Gastroesophageal sphincter (tissue), 4 donors: Measurements from ENCODE around the gene TMEM117. TPM values are rescaled to one million over a fixed set of nuclear protein-coding genes. Genes with fewer than 3 reads are reported as not detected.

ENCODE experiments used
- ATAC-seq: fragments of 150-250 bp; one replicate; pipeline ENCODE4 v1.9.1; 2016; ENCODE audit warnings: mild to moderate bottlenecking, moderate library complexity
- H3K27ac ChIP-seq, 4 donors: fragments of 200-600 bp; sonication (generic) in 3 of 4; 1 replicate in 3 of 4; 2 replicates in 1 of 4; pipeline ENCODE4 v1.5.1; 2016 to 2019
- H3K27me3 ChIP-seq: fragments of 200-600 bp; sonication (generic); one replicate; pipeline ENCODE4 v1.5.1; 2019
- H3K36me3 ChIP-seq, 2 donors: fragments of 200-600 bp; sonication (generic); one replicate each; pipeline ENCODE4 v1.5.1; 2019; ENCODE audit warnings: control low read depth in 1 of 2
- H3K4me1 ChIP-seq, 3 donors: fragments of 200-600 bp; sonication (generic); 1 replicate in 2 of 3; 2 replicates in 1 of 3; pipeline ENCODE4 v1.5.1; 2016 to 2019; ENCODE audit warnings: control low read depth in 2 of 3
- H3K4me3 ChIP-seq, 2 donors: fragments of 200-600 bp; sonication (generic); one replicate each; pipeline ENCODE4 v1.5.1; 2019; ENCODE audit warnings: mild to moderate bottlenecking in 1 of 2, moderate library complexity in 1 of 2
- H3K9me3 ChIP-seq, 3 donors: fragments of 200-600 bp; sonication (generic); one replicate each; pipeline ENCODE4 v1.5.1; 2017 to 2019; ENCODE audit warnings: control low read depth in 2 of 3
- CTCF ChIP-seq, 4 experiments: fragments of 200-600 bp in 2 of 4; fragments of 450-650 bp in 2 of 4; sonication (generic) in 1 of 4; IDR thresholded peaks; one replicate each; pipeline ENCODE4 v1.5.1; 2017 to 2019; ENCODE audit warnings: antibody characterized with exemption in 4 of 4, mild to moderate bottlenecking in 2 of 4, moderate library complexity in 2 of 4
- EP300 ChIP-seq: sonication (generic); formaldehyde crosslinking; IDR thresholded peaks from one replicate; pipeline ENCODE4 v1.6.1; 2017; ENCODE audit warnings: antibody characterized with exemption, mild to moderate bottlenecking
- POLR2A ChIP-seq, 2 donors: fragments of 450-650 bp; IDR thresholded peaks; one replicate each; pipeline ENCODE4 v1.6.1; 2017; ENCODE audit warnings: antibody characterized with exemption in 2 of 2, mild to moderate bottlenecking in 2 of 2, moderate library complexity in 1 of 2
- POLR2AphosphoS5 ChIP-seq: sonication (generic); formaldehyde crosslinking; IDR thresholded peaks from one replicate; pipeline ENCODE4 v1.6.1; 2017; ENCODE audit warnings: antibody characterized with exemption
- WGBS, 2 donors: methylation state at CpG; one replicate each; pipeline ENCODE4 v1.1.5; 2018; ENCODE audit warnings: low coverage in 1 of 2; 5-methylcytosine and 5-hydroxymethylcytosine counted together
- total RNA-seq, 4 donors: library from RNA; depleted of rRNA; stranded (reverse); fragments of >200 nt; gene quantifications; one replicate each; pipeline ENCODE4 v1.1.0, GENCODE V29; 2016

TMEM117 gene
- total RNA-seq, 4 donors from 2014 or later: 7.8 to 21.5 (median 12.3) TPM

DNA sequence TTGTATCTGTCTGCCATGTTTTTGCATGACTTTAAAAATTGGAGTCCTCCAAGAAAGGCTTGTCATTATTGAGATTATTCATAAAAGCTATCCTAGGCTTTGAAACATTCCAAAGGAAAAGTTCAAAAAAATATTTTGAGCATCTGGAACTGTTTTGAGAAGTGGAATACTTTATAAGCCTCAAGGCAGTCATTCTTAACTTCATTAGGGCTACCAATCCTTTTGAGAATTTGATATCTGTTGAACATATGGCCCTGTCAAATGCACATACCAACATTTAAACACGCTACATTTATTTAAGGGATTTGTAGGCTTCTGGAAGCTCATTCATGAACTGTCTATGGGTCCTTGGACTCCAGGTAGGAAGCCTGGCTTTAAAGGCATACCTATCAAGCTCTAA lies 77.0 kb downstream of the TMEM117 start:
- Histone ChIP-seq H3K9me3 (no peaks in the 10 kb centered on the region), H3K36me3 (no peaks in the 10 kb centered on the region), H3K4me3 (no peak overlapping the region), H3K27ac (no peak overlapping the region), H3K4me1 (no peaks in the 10 kb centered on the region), H3K27me3 (no peaks in the 10 kb centered on the region)
- no peak for TF ChIP-seq POLR2AphosphoS5
- TF ChIP-seq EP300: no peak
- TF ChIP-seq CTCF (IDR thresholded peaks at IDR 0.05): no peak
- TF ChIP-seq POLR2A (IDR thresholded peaks at IDR 0.05): no peak
- WGBS, 2 donors: 0 to 14% methylated on average over 1 of the region's 1 CpG
- ATAC-seq: no peak

GRCh38 chr12:43914391-43914790 lies 78.5 kb downstream of the TMEM117 start:
- no peaks in the 10 kb centered on the region for H3K4me1 ChIP-seq
- TF ChIP-seq CTCF (IDR thresholded peaks at IDR 0.05) (no peak), EP300 (no peak), POLR2A (IDR thresholded peaks at IDR 0.05) (no peak), POLR2AphosphoS5 (no peak)
- no peak overlapping the region for H3K27ac ChIP-seq
- no peak for ATAC-seq
- H3K36me3 ChIP-seq: no peaks in the 10 kb centered on the region
- H3K27me3 ChIP-seq: no peaks in the 10 kb centered on the region
- H3K4me3 ChIP-seq: no peak overlapping the region
- H3K9me3 ChIP-seq: no peaks in the 10 kb centered on the region
- 75% methylated on average over 2 to 4 of the region's 4 CpGs for WGBS, 2 donors

DNA sequence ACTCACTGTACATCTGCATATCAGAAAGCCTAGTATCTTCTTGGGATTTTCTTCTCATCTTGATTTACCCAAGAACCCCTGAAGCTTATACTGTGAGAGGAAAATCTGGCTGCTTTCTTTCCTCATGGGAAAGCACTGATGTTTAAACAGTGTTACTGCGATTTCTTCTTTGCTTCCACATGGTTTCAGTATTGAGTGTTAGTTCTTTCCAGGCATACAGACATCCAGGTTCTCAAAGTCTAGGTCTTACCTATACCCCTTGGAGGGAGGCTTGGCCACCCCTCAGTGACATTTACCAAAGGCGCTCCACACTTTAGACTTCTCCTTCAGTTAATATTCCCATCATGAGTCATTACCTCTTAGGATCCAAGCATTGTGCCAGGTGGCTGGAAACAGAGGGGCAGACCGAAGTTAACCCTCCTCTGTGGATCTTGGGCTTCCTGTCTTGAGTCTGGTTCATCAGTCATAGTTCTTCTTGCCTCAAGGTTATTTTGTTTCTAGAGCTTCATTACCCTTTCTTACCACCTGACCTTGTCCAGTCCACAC lies 79.1 kb downstream of the TMEM117 start:
- H3K36me3 ChIP-seq: no peaks in the 10 kb centered on the region
- no peak for ATAC-seq
- no peak for TF ChIP-seq EP300
- TF ChIP-seq CTCF (IDR thresholded peaks at IDR 0.05): no peak
- TF ChIP-seq POLR2AphosphoS5: no peak
- TF ChIP-seq POLR2A (IDR thresholded peaks at IDR 0.05): no peak
- H3K4me1 ChIP-seq: no peaks in the 10 kb centered on the region
- no peak overlapping the region for H3K4me3 ChIP-seq
- 69 to 75% methylated on average over 1 to 2 of the region's 3 CpGs for WGBS, 2 donors
- no peaks in the 10 kb centered on the region for H3K27me3 ChIP-seq
- H3K27ac ChIP-seq: no peak overlapping the region
- H3K9me3 ChIP-seq: no peaks in the 10 kb centered on the region

- ATAC-seq: no peak
- Histone ChIP-seq H3K9me3 (no peaks in the 10 kb centered on the region), H3K4me1 (no peaks in the 10 kb centered on the region), H3K27ac (no peak overlapping the region), H3K27me3 (no peaks in the 10 kb centered on the region), H3K36me3 (no peaks in the 10 kb centered on the region), H3K4me3 (no peak overlapping the region)
- no peak for TF ChIP-seq POLR2A (IDR thresholded peaks at IDR 0.05)
- TF ChIP-seq POLR2AphosphoS5: no peak
- WGBS, 2 donors: 75 to 76% methylated on average over 2 of the region's 2 CpGs
Observed at GRCh38 chr12:43917896-43918295, 82.0 kb downstream of the TMEM117 start.

- Histone ChIP-seq H3K36me3 (no peaks in the 10 kb centered on the region), H3K4me1 (no peaks in the 10 kb centered on the region), H3K4me3 (no peak overlapping the region), H3K9me3 (no peaks in the 10 kb centered on the region), H3K27ac (no peak overlapping the region), H3K27me3 (no peaks in the 10 kb centered on the region)
- no peak for ATAC-seq
- no peak for TF ChIP-seq EP300
- TF ChIP-seq POLR2A (IDR thresholded peaks at IDR 0.05): no peak
- TF ChIP-seq POLR2AphosphoS5: no peak
- no peak for TF ChIP-seq CTCF (IDR thresholded peaks at IDR 0.05)
- 89 to 90% methylated on average over 1 to 3 of the region's 3 CpGs for WGBS, 2 donors
Observed at GRCh38 chr12:43921666-43922337, 85.9 kb downstream of the TMEM117 start.
